Lower leg skin (tissue), 4 donors: Measurements from ENCODE around the gene EEFSEC. TPM values are rescaled to one million over a fixed set of nuclear protein-coding genes. Genes with fewer than 3 reads are reported as not detected.

Experiments used
- DNase-seq, 2 donors: peaks; one replicate each; pipeline ENCODE4 v3.0.0-alpha.2; 2019; ENCODE audit warnings: low spot score in 2 of 2
- H3K4me3 ChIP-seq: fragments of 200-600 bp; sonication (generic); 2 replicates; pipeline ENCODE4 v1.5.1; 2017; ENCODE audit warnings: mild to moderate bottlenecking, low read depth; ENCODE audit not compliant: poor library complexity, severe bottlenecking
- POLR2A ChIP-seq, 2 donors: fragments of 450-650 bp; IDR thresholded peaks; one replicate each; pipeline ENCODE4 v1.6.1; 2016 to 2017; ENCODE audit warnings: antibody characterized with exemption in 2 of 2, mild to moderate bottlenecking in 1 of 2, moderate library complexity in 1 of 2
- WGBS, 2 donors: methylation state at CpG; one replicate each; pipeline ENCODE4 v1.1.5; 2018; 5-methylcytosine and 5-hydroxymethylcytosine counted together
- intact Hi-C: fragments of 100-400 bp; cut with DNase I; formaldehyde crosslinking; loops from one replicate; pipeline ENCODE4 v1.15.0; 2023; ENCODE audit warnings: low total_unique reads
- total RNA-seq, 4 donors: library from RNA; depleted of rRNA; stranded (reverse); fragments of >200 nt; gene quantifications; one replicate each; pipeline ENCODE4 v1.1.0, GENCODE V29; 2016
- TF ChIP-seq, protein P1 (sequence below), 3 donors: fragments of 450-650 bp; IDR thresholded peaks; one replicate each; pipeline ENCODE4 v1.5.1; 2016; ENCODE audit warnings: antibody characterized with exemption in 3 of 3, mild to moderate bottlenecking in 3 of 3, moderate library complexity in 2 of 3

The EEFSEC gene
- total RNA-seq, 4 donors from 2014 or later = 16.3 to 28.6 (median 16.8) TPM

DNA sequence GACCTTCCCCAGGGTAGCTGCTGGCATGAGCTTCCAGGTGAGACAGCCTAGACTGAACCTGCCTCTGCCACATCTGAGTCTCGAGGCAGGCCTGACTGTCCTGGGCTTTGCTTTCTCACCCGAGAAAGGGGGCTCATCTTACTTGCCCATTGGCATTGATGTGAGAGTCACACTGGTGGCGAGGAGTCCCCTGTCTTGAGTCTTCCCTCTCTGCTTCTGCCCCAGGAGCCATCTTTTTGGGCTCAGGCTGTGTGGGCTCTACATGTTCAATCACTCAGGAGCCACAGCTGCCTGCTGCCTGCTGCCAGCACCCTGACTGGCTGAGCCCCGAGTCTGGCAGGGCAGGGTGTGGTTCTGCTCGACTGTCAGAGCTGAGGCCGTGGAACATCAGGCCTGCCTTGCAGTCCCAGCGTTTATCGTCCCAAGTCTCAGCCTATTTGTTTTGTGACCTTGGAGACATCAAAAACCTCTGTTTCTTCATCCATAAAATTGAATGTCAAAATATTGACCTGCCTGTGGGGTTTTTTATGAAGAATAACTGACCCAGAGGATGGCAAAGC is 180.9 kb downstream of the EEFSEC start:
- TF ChIP-seq, protein P1, sequence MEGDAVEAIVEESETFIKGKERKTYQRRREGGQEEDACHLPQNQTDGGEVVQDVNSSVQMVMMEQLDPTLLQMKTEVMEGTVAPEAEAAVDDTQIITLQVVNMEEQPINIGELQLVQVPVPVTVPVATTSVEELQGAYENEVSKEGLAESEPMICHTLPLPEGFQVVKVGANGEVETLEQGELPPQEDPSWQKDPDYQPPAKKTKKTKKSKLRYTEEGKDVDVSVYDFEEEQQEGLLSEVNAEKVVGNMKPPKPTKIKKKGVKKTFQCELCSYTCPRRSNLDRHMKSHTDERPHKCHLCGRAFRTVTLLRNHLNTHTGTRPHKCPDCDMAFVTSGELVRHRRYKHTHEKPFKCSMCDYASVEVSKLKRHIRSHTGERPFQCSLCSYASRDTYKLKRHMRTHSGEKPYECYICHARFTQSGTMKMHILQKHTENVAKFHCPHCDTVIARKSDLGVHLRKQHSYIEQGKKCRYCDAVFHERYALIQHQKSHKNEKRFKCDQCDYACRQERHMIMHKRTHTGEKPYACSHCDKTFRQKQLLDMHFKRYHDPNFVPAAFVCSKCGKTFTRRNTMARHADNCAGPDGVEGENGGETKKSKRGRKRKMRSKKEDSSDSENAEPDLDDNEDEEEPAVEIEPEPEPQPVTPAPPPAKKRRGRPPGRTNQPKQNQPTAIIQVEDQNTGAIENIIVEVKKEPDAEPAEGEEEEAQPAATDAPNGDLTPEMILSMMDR (IDR thresholded peaks at IDR 0.05) = no peak
- no peak for TF ChIP-seq POLR2A (IDR thresholded peaks at IDR 0.05)
- 39% methylated on average over 7 to 8 of the region's 8 CpGs for WGBS, 2 donors
- intact Hi-C loops = no loop called here
- H3K4me3 ChIP-seq = no peak overlapping the region
- DNase-seq = no peak

DNA sequence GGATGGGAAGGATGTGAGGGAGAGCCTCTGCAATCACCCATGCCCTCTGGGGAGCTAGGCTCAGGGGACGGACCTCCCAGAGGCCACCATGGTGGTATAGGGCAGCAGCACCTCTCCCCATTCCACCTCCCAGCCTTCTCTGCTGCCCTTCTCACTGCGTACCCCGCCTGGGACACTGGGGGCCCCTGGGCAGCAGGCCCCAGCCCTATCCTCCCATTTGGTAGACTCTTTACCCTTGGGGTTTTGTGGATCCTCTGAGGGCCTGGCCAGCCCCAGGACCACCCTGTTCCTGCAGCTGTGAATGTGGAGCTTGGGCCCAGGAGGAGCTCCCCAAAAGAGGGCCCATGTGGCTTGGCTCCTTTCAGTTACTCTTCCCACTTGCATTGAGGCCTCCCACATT is 181.5 kb downstream of the EEFSEC start:
- intact Hi-C loops = no loop called here
- WGBS, 2 donors = 69 to 94% methylated on average over 3 of the region's 3 CpGs
- H3K4me3 ChIP-seq = no peak overlapping the region
- no peak for DNase-seq
- TF ChIP-seq, protein P1 (IDR thresholded peaks at IDR 0.05) = no peak
- no peak for TF ChIP-seq POLR2A (IDR thresholded peaks at IDR 0.05)

GRCh38 chr3:128335621-128336296 is 182.5 kb downstream of the EEFSEC start:
- no peak for DNase-seq

GRCh38 chr3:128336337-128337156 is 183.3 kb downstream of the EEFSEC start:
- TF ChIP-seq, protein P1 (IDR thresholded peaks at IDR 0.05) = no peak
- TF ChIP-seq POLR2A (IDR thresholded peaks at IDR 0.05) = no peak
- intact Hi-C loops = no loop called here
- H3K4me3 ChIP-seq = no peak overlapping the region
- no peak for DNase-seq
- WGBS, 2 donors = 82 to 83% methylated on average over 14 of the region's 14 CpGs

More at GRCh38 chr3:128335621-128336296, 182.5 kb downstream of the EEFSEC start:
- intact Hi-C loops = no loop called here
- no peak overlapping the region for H3K4me3 ChIP-seq
- WGBS, 2 donors = 53 to 57% methylated on average over 5 of the region's 5 CpGs
- TF ChIP-seq POLR2A (IDR thresholded peaks at IDR 0.05) = no peak
- TF ChIP-seq, protein P1 (IDR thresholded peaks at IDR 0.05) = no peak

DNA sequence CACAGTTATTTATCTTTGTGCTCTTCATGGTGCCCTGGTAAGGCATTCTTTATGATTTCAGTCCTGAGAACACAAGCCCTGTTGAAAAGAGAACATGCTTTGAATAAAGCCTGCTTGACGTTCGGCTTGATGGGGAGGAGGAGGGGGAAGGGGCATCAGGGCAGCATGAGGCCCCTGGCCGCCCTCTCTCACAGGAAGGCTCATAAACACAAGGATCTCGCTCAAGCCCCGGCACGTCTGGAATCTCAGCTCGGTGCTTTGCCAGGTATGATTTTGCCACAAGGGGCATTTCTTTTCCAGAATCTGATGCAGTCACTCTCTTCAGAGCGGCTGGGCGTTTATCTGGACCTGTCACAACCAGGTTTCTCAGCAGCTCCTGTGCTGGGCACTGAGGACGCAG is 184.0 kb downstream of the EEFSEC start:
- TF ChIP-seq, protein P1 (IDR thresholded peaks at IDR 0.05) = no peak
- 46 to 80% methylated on average over 10 of the region's 10 CpGs for WGBS, 2 donors
- H3K4me3 ChIP-seq = no peak overlapping the region
- no peak for DNase-seq
- intact Hi-C loops = no loop called here
